Measurements from ENCODE around the gene C8A. TPM values are rescaled to one million over a fixed set of nuclear protein-coding genes. Genes with fewer than 3 reads are reported as not detected.

C8A gene
- total RNA-seq, 1 experiment from 2014 or later = not detected

GRCh38 chr1:56933161-56933560 is 78.6 kb downstream of the C8A start:
- intact Hi-C loops (cut with micrococcal nuclease; ENCODE audit: unreplicated experiment) = no loop called here
- Mint-ChIP-seq H3K27me3 (ENCODE audit: unreplicated experiment) (no peaks in the 10 kb centered on the region), H3K9me3 (ENCODE audit: low read depth, unreplicated experiment) (peaks cover 5% of the 10 kb centered on the region), H3K4me3 (ENCODE audit: low read depth, unreplicated experiment) (no peak overlapping the region), H3K4me1 (ENCODE audit: low read depth, unreplicated experiment) (no peaks in the 10 kb centered on the region), H3K27ac (ENCODE audit: unreplicated experiment) (no peak overlapping the region), H3K36me3 (ENCODE audit: insufficient read depth, unreplicated experiment) (no peaks in the 10 kb centered on the region)
- CTCF ChIA-PET = no interaction called here
- no peak for TF ChIP-seq CTCF (IDR thresholded peaks at IDR 0.05; ENCODE audit: unreplicated experiment)
- no TSS peak for BruUV-seq (replicated peaks)
- no peak for DNase-seq

- intact Hi-C loops (cut with micrococcal nuclease; ENCODE audit: unreplicated experiment) = no loop called here
- Mint-ChIP-seq H3K4me1 (ENCODE audit: low read depth, unreplicated experiment) (no peaks in the 10 kb centered on the region), H3K27me3 (ENCODE audit: unreplicated experiment) (no peaks in the 10 kb centered on the region), H3K4me3 (ENCODE audit: low read depth, unreplicated experiment) (no peak overlapping the region), H3K36me3 (ENCODE audit: insufficient read depth, unreplicated experiment) (no peaks in the 10 kb centered on the region), H3K27ac (ENCODE audit: unreplicated experiment) (no peak overlapping the region), H3K9me3 (ENCODE audit: low read depth, unreplicated experiment) (peaks cover 2% of the 10 kb centered on the region)
- no TSS peak for BruUV-seq (replicated peaks)
- CTCF ChIA-PET = no interaction called here
- no peak for TF ChIP-seq CTCF (IDR thresholded peaks at IDR 0.05; ENCODE audit: unreplicated experiment)
- DNase-seq = no peak
These were observed 79.0 kb downstream of the C8A start for GRCh38 chr1:56933606-56934005.

- TF ChIP-seq CTCF (IDR thresholded peaks at IDR 0.05; ENCODE audit: unreplicated experiment) = no peak
- CTCF ChIA-PET = no interaction called here
- intact Hi-C loops (cut with micrococcal nuclease; ENCODE audit: unreplicated experiment) = no loop called here
- no peaks in the 10 kb centered on the region for H3K4me1 Mint-ChIP-seq (ENCODE audit: low read depth, unreplicated experiment)
- H3K4me3 Mint-ChIP-seq (ENCODE audit: low read depth, unreplicated experiment) = no peak overlapping the region
- no peak for DNase-seq
- no peaks in the 10 kb centered on the region for H3K36me3 Mint-ChIP-seq (ENCODE audit: insufficient read depth, unreplicated experiment)
- H3K27me3 Mint-ChIP-seq (ENCODE audit: unreplicated experiment) = no peaks in the 10 kb centered on the region
- H3K9me3 Mint-ChIP-seq (ENCODE audit: low read depth, unreplicated experiment) = peaks cover under 1% of the 10 kb centered on the region
- H3K27ac Mint-ChIP-seq (ENCODE audit: unreplicated experiment) = no peak overlapping the region
- no TSS peak for BruUV-seq (replicated peaks)
These were observed 79.9 kb downstream of the C8A start for GRCh38 chr1:56934430-56935060.

- no peak for TF ChIP-seq CTCF (IDR thresholded peaks at IDR 0.05; ENCODE audit: unreplicated experiment)
- CTCF ChIA-PET = interaction anchor here (0.7 kb wide), 1 partner anchor 1410 kb away, joined by 3 read pairs; no protein-coding TSS in a partner anchor
- no peaks in the 10 kb centered on the region for H3K27me3 Mint-ChIP-seq (ENCODE audit: unreplicated experiment)
- no peaks in the 10 kb centered on the region for H3K36me3 Mint-ChIP-seq (ENCODE audit: insufficient read depth, unreplicated experiment)
- H3K4me1 Mint-ChIP-seq (ENCODE audit: low read depth, unreplicated experiment) = no peaks in the 10 kb centered on the region
- intact Hi-C loops (cut with micrococcal nuclease; ENCODE audit: unreplicated experiment) = no loop called here
- no peak overlapping the region for H3K4me3 Mint-ChIP-seq (ENCODE audit: low read depth, unreplicated experiment)
- H3K9me3 Mint-ChIP-seq (ENCODE audit: low read depth, unreplicated experiment) = peaks cover 6% of the 10 kb centered on the region
- BruUV-seq (replicated peaks) = no TSS peak
- H3K27ac Mint-ChIP-seq (ENCODE audit: unreplicated experiment) = no peak overlapping the region
- DNase-seq = no peak
These were observed 84.0 kb downstream of the C8A start for GRCh38 chr1:56938646-56939045.
